Neural progenitor cell (in vitro differentiated cells): ENCODE data around the gene MMP21. TPM values are rescaled to one million over a fixed set of nuclear protein-coding genes. Genes with fewer than 3 reads are reported as not detected.

Experiments used
- DNase-seq: peaks from one replicate; pipeline ENCODE4 v3.0.0-alpha.2; 2016; ENCODE audit warnings: low spot score
- H2AFZ ChIP-seq: fragments of 200-600 bp; sonication (generic); replicated peaks from 2 replicates; pipeline ENCODE4 v1.6.1; 2016; ENCODE audit warnings: antibody characterized with exemption
- H3F3A ChIP-seq: fragments of 200-600 bp; sonication (generic); 2 replicates; pipeline ENCODE4 v1.6.1; 2016; ENCODE audit warnings: antibody characterized with exemption, low read depth
- H3K27ac ChIP-seq: fragments of 200-600 bp; sonication (generic); 2 replicates; pipeline ENCODE4 v1.5.1; 2016; ENCODE audit warnings: mild to moderate bottlenecking
- H3K27me3 ChIP-seq: fragments of 200-600 bp; sonication (generic); 2 replicates; pipeline ENCODE4 v1.6.1; 2016; ENCODE audit warnings: mild to moderate bottlenecking, moderate library complexity
- H3K36me3 ChIP-seq: fragments of 200-600 bp; sonication (generic); 2 replicates; pipeline ENCODE4 v1.5.1; 2016
- H3K4me1 ChIP-seq: fragments of 200-600 bp; sonication (generic); 2 replicates; pipeline ENCODE4 v1.6.1; 2016; ENCODE audit warnings: mixed run types
- H3K4me2 ChIP-seq: fragments of 200-600 bp; sonication (generic); 2 replicates; pipeline ENCODE4 v1.6.1; 2016
- H3K4me3 ChIP-seq: fragments of 200-600 bp; sonication (generic); 2 replicates; pipeline ENCODE4 v1.5.1; 2016
- H3K79me2 ChIP-seq: fragments of 200-600 bp; sonication (generic); 2 replicates; pipeline ENCODE4 v1.6.1; 2016; ENCODE audit warnings: low read depth
- H3K9ac ChIP-seq: fragments of 200-600 bp; sonication (generic); 2 replicates; pipeline ENCODE4 v1.6.1; 2016
- H3K9me3 ChIP-seq: fragments of 200-600 bp; sonication (generic); 2 replicates; pipeline ENCODE4 v1.5.1; 2016; ENCODE audit warnings: low read depth
- H4K20me1 ChIP-seq: fragments of 200-600 bp; sonication (generic); 2 replicates; pipeline ENCODE4 v1.6.1; 2016; ENCODE audit warnings: low read depth
- H3K27ac Mint-ChIP-seq: 3 replicates; pipeline ENCODE4 v1.8.0; 2021; ENCODE audit warnings: mixed read lengths
- H3K27me3 Mint-ChIP-seq: 2 replicates; pipeline ENCODE4 v1.8.0; 2022; ENCODE audit warnings: low read depth, mild to moderate bottlenecking, inconsistent platforms, moderate library complexity, mixed read lengths; ENCODE audit not compliant: insufficient read depth
- H3K36me3 Mint-ChIP-seq: 3 replicates; pipeline ENCODE4 v1.8.0; 2021; ENCODE audit warnings: mixed read lengths
- H3K4me1 Mint-ChIP-seq: 3 replicates; pipeline ENCODE4 v1.8.0; 2021; ENCODE audit warnings: mixed read lengths
- H3K4me3 Mint-ChIP-seq: 3 replicates; pipeline ENCODE4 v1.8.0; 2021; ENCODE audit warnings: mild to moderate bottlenecking, moderate library complexity, mixed read lengths
- H3K9me3 Mint-ChIP-seq: 3 replicates; pipeline ENCODE4 v1.8.0; 2020; ENCODE audit warnings: mixed read lengths
- EZH2 ChIP-seq: fragments of 200-600 bp; sonication (generic); IDR thresholded peaks from 2 replicates; pipeline ENCODE4 v1.6.1; 2017; ENCODE audit warnings: antibody characterized with exemption, mild to moderate bottlenecking, moderate library complexity
- EZH2phosphoT487 ChIP-seq: fragments of 200-600 bp; sonication (generic); IDR thresholded peaks from 2 replicates; pipeline ENCODE4 v1.6.1; 2017; ENCODE audit warnings: antibody characterized with exemption
- total RNA-seq: library from RNA; depleted of rRNA; stranded (reverse); fragments of >200 nt; gene quantifications from 2 replicates; pipeline ENCODE4 v1.2.3, GENCODE V29; 2015; ENCODE audit warnings: low replicate concordance
- TF ChIP-seq, protein P1 (sequence below): fragments of 200-600 bp; sonication (generic); IDR thresholded peaks from 2 replicates; pipeline ENCODE4 v1.5.1; 2017; ENCODE audit warnings: antibody characterized with exemption, mild to moderate bottlenecking

MMP21 gene
- total RNA-seq, 1 donor from 2014 or later = not detected

DNA sequence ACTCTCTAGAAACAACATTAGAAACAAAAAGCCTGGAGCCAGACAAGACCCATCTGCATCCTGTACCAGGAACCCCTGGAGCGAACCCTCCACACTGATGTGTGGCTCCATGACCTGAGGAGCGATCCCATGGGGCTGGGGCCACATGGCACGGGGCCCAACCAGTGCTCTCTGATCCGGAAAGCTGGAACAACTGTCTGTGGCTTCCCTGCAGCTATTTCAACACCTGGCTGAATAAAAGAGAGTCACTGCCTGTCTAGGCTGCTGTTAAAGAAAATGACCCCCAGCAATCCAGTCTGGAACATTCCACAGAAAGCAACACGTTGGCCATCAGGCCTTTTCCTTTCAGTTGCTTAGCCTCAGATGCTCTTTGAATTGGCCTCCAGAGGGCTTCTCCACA lies 26.5 kb upstream of the MMP21 start:
- no peak overlapping the region for H3K4me2 ChIP-seq
- no peaks in the 10 kb centered on the region for H4K20me1 ChIP-seq
- no peaks in the 10 kb centered on the region for H3K9me3 ChIP-seq
- DNase-seq = no peak
- no peak for TF ChIP-seq EZH2
- TF ChIP-seq, protein P1, sequence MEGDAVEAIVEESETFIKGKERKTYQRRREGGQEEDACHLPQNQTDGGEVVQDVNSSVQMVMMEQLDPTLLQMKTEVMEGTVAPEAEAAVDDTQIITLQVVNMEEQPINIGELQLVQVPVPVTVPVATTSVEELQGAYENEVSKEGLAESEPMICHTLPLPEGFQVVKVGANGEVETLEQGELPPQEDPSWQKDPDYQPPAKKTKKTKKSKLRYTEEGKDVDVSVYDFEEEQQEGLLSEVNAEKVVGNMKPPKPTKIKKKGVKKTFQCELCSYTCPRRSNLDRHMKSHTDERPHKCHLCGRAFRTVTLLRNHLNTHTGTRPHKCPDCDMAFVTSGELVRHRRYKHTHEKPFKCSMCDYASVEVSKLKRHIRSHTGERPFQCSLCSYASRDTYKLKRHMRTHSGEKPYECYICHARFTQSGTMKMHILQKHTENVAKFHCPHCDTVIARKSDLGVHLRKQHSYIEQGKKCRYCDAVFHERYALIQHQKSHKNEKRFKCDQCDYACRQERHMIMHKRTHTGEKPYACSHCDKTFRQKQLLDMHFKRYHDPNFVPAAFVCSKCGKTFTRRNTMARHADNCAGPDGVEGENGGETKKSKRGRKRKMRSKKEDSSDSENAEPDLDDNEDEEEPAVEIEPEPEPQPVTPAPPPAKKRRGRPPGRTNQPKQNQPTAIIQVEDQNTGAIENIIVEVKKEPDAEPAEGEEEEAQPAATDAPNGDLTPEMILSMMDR = no peak
- no peak for TF ChIP-seq EZH2phosphoT487
- no peaks in the 10 kb centered on the region for H3K27me3 Mint-ChIP-seq
- H3K27ac ChIP-seq = no peak overlapping the region
- no peaks in the 10 kb centered on the region for H3K9me3 Mint-ChIP-seq
- H3K4me1 ChIP-seq = no peaks in the 10 kb centered on the region
- H3K27me3 ChIP-seq = no peaks in the 10 kb centered on the region
- no peaks in the 10 kb centered on the region for H3K79me2 ChIP-seq
- no peak overlapping the region for H3K4me3 Mint-ChIP-seq
- H3K36me3 ChIP-seq = no peaks in the 10 kb centered on the region
- H3F3A ChIP-seq = no peaks in the 10 kb centered on the region
- H3K27ac Mint-ChIP-seq = no peak overlapping the region
- H2AFZ ChIP-seq = no peak overlapping the region
- H3K4me1 Mint-ChIP-seq = no peaks in the 10 kb centered on the region
- no peak overlapping the region for H3K9ac ChIP-seq
- H3K36me3 Mint-ChIP-seq = peaks cover 8% of the 10 kb centered on the region
- no peak overlapping the region for H3K4me3 ChIP-seq

DNA sequence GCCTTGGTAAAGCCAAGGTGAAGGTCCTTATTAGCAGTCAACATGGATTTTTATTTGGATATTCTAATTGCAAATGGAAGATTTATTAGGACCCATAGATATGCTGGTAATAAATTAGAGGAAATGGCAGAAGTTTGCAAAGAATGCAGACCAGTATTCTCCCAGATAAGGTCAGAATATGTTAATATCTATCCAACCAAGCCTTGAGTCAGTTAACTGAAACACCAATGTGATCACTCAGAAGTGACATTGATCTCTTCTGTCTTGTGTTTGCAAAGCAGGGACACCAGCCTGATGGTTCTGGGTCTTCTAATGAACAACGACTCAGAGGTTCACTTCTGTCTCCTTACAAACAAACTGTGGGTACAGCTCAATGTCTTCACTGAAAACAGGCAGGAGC lies 26.0 kb upstream of the MMP21 start:
- Histone ChIP-seq H3F3A (no peaks in the 10 kb centered on the region), H3K79me2 (no peaks in the 10 kb centered on the region), H3K27me3 (no peaks in the 10 kb centered on the region), H3K4me2 (no peak overlapping the region), H2AFZ (no peak overlapping the region), H3K9ac (no peak overlapping the region), H3K4me3 (no peak overlapping the region), H3K27ac (no peak overlapping the region), H3K4me1 (no peaks in the 10 kb centered on the region), H3K36me3 (no peaks in the 10 kb centered on the region), H4K20me1 (no peaks in the 10 kb centered on the region), H3K9me3 (no peaks in the 10 kb centered on the region)
- Mint-ChIP-seq H3K27me3 (no peaks in the 10 kb centered on the region), H3K27ac (no peak overlapping the region), H3K9me3 (no peaks in the 10 kb centered on the region), H3K36me3 (peaks cover 8% of the 10 kb centered on the region), H3K4me3 (no peak overlapping the region), H3K4me1 (no peaks in the 10 kb centered on the region)
- TF ChIP-seq, protein P1 = no peak
- no peak for TF ChIP-seq EZH2phosphoT487
- no peak for TF ChIP-seq EZH2
- no peak for DNase-seq

DNA sequence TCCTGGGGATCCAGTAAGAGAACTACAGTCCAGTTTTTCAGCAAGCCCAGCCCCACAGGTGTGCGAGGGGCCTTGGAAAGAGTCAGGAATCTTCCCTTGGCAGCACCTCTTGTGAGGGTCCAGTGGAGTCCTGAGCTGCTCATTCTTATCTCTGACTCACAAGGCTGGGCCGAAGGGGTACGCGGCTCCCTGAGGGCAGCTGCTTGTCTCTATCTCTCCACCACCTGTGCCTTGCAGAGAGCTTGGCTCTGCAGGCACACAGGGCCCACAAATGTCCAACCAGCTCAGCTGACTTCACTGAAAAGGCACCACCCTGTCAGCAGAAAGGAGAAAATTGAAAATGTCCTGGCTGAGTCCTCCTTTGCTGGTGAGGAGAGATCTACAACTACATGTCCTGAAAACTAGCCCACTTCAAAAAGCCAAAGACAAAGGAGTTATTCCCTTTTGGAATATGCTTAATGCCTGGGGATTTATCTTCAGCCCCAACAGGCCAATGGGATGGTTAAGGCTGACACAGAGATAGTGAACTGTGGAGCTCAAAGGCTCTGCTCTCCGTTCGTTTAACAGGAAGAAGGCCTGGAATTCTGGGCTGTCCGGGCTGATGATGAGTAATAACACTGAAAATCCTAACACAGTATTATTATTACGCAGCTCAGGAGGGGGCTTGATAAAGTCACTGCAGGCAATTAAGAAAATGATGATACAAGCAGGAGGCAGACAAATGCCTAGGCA lies 24.0 kb upstream of the MMP21 start:
- TF ChIP-seq, protein P1 = no peak
- TF ChIP-seq EZH2phosphoT487 (no peak), EZH2 (no peak)
- Mint-ChIP-seq H3K27me3 (no peaks in the 10 kb centered on the region), H3K9me3 (no peaks in the 10 kb centered on the region), H3K36me3 (peaks cover 3% of the 10 kb centered on the region), H3K4me3 (no peak overlapping the region), H3K4me1 (no peaks in the 10 kb centered on the region), H3K27ac (no peak overlapping the region)
- H3K4me2 ChIP-seq = no peak overlapping the region
- H2AFZ ChIP-seq = no peak overlapping the region
- H3F3A ChIP-seq = no peaks in the 10 kb centered on the region
- H3K36me3 ChIP-seq = no peaks in the 10 kb centered on the region
- H3K9ac ChIP-seq = no peak overlapping the region
- H4K20me1 ChIP-seq = no peaks in the 10 kb centered on the region
- H3K4me1 ChIP-seq = no peaks in the 10 kb centered on the region
- H3K9me3 ChIP-seq = no peaks in the 10 kb centered on the region
- H3K4me3 ChIP-seq = no peak overlapping the region
- no peak overlapping the region for H3K27ac ChIP-seq
- no peaks in the 10 kb centered on the region for H3K27me3 ChIP-seq
- H3K79me2 ChIP-seq = no peaks in the 10 kb centered on the region
- no peak for DNase-seq
